ENCODE results near the gene IST1.

The IST1 gene

DNA sequence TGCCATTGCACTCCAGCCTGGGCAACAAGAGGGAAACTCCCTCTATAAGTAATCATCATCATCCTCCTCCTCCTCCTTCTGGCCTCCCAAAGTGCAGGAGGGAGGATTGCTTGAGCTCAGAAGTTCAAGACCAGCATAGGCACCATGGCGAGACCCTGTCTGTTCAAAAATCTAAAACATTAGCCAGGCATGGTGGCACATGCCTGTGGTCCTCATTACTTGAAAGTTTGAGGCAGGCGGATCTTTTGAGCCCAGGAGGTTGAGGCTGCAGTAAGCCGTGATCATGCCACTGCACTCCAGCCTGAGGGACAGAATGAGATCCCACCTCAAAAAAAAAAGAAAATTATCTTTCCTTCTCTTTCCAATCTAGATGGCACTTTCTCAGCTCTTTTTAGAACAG, 77.0 kb downstream of the IST1 start (continued):
- TF ChIP-seq, protein P1, sequence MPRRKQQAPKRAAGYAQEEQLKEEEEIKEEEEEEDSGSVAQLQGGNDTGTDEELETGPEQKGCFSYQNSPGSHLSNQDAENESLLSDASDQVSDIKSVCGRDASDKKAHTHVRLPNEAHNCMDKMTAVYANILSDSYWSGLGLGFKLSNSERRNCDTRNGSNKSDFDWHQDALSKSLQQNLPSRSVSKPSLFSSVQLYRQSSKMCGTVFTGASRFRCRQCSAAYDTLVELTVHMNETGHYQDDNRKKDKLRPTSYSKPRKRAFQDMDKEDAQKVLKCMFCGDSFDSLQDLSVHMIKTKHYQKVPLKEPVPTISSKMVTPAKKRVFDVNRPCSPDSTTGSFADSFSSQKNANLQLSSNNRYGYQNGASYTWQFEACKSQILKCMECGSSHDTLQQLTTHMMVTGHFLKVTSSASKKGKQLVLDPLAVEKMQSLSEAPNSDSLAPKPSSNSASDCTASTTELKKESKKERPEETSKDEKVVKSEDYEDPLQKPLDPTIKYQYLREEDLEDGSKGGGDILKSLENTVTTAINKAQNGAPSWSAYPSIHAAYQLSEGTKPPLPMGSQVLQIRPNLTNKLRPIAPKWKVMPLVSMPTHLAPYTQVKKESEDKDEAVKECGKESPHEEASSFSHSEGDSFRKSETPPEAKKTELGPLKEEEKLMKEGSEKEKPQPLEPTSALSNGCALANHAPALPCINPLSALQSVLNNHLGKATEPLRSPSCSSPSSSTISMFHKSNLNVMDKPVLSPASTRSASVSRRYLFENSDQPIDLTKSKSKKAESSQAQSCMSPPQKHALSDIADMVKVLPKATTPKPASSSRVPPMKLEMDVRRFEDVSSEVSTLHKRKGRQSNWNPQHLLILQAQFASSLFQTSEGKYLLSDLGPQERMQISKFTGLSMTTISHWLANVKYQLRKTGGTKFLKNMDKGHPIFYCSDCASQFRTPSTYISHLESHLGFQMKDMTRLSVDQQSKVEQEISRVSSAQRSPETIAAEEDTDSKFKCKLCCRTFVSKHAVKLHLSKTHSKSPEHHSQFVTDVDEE (CRISPR knock-in tag; IDR thresholded peaks at IDR 0.05): no peak
- TF ChIP-seq RARB (CRISPR knock-in tag; IDR thresholded peaks at IDR 0.05) (no peak), ESRRG (CRISPR knock-in tag; IDR thresholded peaks at IDR 0.05) (no peak)
- TF ChIP-seq, protein P2, sequence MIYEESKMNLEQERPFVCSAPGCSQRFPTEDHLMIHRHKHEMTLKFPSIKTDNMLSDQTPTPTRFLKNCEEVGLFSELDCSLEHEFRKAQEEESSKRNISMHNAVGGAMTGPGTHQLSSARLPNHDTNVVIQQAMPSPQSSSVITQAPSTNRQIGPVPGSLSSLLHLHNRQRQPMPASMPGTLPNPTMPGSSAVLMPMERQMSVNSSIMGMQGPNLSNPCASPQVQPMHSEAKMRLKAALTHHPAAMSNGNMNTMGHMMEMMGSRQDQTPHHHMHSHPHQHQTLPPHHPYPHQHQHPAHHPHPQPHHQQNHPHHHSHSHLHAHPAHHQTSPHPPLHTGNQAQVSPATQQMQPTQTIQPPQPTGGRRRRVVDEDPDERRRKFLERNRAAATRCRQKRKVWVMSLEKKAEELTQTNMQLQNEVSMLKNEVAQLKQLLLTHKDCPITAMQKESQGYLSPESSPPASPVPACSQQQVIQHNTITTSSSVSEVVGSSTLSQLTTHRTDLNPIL (CRISPR knock-in tag; IDR thresholded peaks at IDR 0.05; ENCODE audit: low read depth): no peak

DNA sequence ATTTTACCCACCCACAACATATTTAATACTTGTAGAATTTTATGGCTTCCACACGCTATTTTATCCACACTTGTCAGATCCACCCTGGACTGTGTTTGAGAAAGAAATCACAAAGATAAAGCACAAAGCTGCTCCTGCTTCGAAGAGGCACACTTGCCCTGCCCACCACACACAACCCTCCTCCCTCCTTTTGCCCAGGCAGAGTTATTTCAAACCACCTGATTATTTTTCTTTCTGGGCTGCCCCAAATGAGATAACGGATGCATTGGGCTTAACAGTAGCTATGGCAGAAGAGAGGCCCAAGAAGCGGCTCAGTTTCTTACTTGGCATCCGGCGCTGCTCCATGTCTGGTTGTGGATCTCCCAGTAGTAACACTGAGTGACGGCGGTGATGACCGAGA, 77.7 kb downstream of the IST1 start:
- no peak for ATAC-seq
- TF ChIP-seq GLIS3 (CRISPR knock-in tag; IDR thresholded peaks at IDR 0.05): no peak
- TF ChIP-seq, protein P3, sequence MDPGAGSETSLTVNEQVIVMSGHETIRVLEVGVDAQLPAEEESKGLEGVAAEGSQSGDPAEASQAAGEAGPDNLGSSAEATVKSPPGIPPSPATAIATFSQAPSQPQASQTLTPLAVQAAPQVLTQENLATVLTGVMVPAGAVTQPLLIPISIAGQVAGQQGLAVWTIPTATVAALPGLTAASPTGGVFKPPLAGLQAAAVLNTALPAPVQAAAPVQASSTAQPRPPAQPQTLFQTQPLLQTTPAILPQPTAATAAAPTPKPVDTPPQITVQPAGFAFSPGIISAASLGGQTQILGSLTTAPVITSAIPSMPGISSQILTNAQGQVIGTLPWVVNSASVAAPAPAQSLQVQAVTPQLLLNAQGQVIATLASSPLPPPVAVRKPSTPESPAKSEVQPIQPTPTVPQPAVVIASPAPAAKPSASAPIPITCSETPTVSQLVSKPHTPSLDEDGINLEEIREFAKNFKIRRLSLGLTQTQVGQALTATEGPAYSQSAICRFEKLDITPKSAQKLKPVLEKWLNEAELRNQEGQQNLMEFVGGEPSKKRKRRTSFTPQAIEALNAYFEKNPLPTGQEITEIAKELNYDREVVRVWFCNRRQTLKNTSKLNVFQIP (CRISPR knock-in tag; IDR thresholded peaks at IDR 0.05; ENCODE audit: borderline replicate concordance, low read depth): no peak
- TF ChIP-seq ZNF70 (CRISPR knock-in tag; IDR thresholded peaks at IDR 0.05): no peak
- TF ChIP-seq PPARA (CRISPR knock-in tag; IDR thresholded peaks at IDR 0.05; ENCODE audit: borderline replicate concordance): no peak
- no peak for TF ChIP-seq SNAI2 (CRISPR knock-in tag; IDR thresholded peaks at IDR 0.05)
- TF ChIP-seq ESRRG (CRISPR knock-in tag; IDR thresholded peaks at IDR 0.05): no peak
- TF ChIP-seq, protein P1 (CRISPR knock-in tag; IDR thresholded peaks at IDR 0.05): no peak
- no peak for TF ChIP-seq OSR1 (CRISPR knock-in tag; IDR thresholded peaks at IDR 0.05)
- TF ChIP-seq, protein P4, sequence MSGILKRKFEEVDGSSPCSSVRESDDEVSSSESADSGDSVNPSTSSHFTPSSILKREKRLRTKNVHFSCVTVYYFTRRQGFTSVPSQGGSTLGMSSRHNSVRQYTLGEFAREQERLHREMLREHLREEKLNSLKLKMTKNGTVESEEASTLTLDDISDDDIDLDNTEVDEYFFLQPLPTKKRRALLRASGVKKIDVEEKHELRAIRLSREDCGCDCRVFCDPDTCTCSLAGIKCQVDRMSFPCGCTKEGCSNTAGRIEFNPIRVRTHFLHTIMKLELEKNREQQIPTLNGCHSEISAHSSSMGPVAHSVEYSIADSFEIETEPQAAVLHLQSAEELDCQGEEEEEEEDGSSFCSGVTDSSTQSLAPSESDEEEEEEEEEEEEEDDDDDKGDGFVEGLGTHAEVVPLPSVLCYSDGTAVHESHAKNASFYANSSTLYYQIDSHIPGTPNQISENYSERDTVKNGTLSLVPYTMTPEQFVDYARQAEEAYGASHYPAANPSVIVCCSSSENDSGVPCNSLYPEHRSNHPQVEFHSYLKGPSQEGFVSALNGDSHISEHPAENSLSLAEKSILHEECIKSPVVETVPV (CRISPR knock-in tag; IDR thresholded peaks at IDR 0.05): no peak
- no peak for TF ChIP-seq ZC3H10 (CRISPR knock-in tag; IDR thresholded peaks at IDR 0.05)
- TF ChIP-seq, protein P2 (CRISPR knock-in tag; IDR thresholded peaks at IDR 0.05; ENCODE audit: low read depth): no peak
- TF ChIP-seq ISL1 (CRISPR knock-in tag; IDR thresholded peaks at IDR 0.05): no peak
- no peak for TF ChIP-seq ZNF565 (CRISPR knock-in tag; conservative IDR thresholded peaks at IDR 0.05; ENCODE audit: low read depth)
- no peak for TF ChIP-seq TOX (CRISPR knock-in tag; IDR thresholded peaks at IDR 0.05; ENCODE audit: borderline replicate concordance)

DNA sequence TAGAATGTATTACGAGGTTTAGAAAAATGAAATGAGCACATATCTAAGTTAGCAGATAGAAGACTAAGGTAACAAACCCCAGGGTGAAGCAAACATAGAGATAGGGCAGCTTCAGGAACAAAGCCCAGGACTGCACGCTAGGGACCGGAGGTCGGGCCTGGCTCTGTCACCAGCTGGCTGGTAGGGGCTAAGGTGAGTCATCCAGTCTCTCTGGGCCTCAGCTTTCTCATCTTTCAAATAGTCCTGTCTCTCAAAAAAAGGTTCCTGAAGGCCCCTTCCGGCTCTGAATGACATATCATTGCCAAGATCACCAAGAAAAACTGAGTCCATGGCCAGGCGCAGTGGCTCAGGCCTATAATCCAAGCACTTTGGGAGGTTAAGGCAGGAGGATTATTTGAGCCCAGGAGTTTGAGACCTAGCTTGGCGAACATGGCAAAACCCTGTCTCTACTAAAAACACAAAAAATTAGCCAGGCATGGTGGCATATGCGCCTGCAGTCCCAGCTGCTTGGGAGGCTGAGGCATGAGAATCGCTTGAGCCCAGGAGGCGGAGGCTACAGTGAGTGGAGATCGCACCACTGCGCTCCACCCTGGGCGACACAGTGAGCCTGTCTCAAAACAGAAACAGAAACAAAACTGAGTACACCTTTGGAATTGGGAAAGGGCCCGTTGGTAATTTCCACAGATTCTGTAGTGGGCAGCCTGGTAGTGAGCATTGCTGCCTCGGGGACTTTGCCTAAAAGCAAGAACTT, 78.9 kb downstream of the IST1 start:
- no peak for ATAC-seq
- TF ChIP-seq OSR1 (CRISPR knock-in tag; IDR thresholded peaks at IDR 0.05) (no peak), TOX (CRISPR knock-in tag; IDR thresholded peaks at IDR 0.05; ENCODE audit: borderline replicate concordance) (no peak), BACH2 (CRISPR knock-in tag; IDR thresholded peaks at IDR 0.05; ENCODE audit: borderline replicate concordance) (no peak), ZNF70 (CRISPR knock-in tag; IDR thresholded peaks at IDR 0.05) (no peak), RARB (CRISPR knock-in tag; IDR thresholded peaks at IDR 0.05) (no peak), ZC3H10 (CRISPR knock-in tag; IDR thresholded peaks at IDR 0.05) (no peak), ISL1 (CRISPR knock-in tag; IDR thresholded peaks at IDR 0.05) (no peak), ESRRG (CRISPR knock-in tag; IDR thresholded peaks at IDR 0.05) (no peak), ZNF565 (CRISPR knock-in tag; conservative IDR thresholded peaks at IDR 0.05; ENCODE audit: low read depth) (no peak), CSDC2 (CRISPR knock-in tag; IDR thresholded peaks at IDR 0.05) (no peak), TCF4 (CRISPR knock-in tag; IDR thresholded peaks at IDR 0.05; ENCODE audit: borderline replicate concordance) (no peak), GLIS3 (CRISPR knock-in tag; IDR thresholded peaks at IDR 0.05) (no peak)
- TF ChIP-seq, protein P3 (CRISPR knock-in tag; IDR thresholded peaks at IDR 0.05; ENCODE audit: borderline replicate concordance, low read depth): no peak
